Measurements from ENCODE around the gene ANKRD22.
A peak's percentile ranks its signal among the peaks of the same experiment; 100 is the strongest.
"Not testable (repeated sequence)": the region's sequence is repeated elsewhere in the genome, so short reads cannot be mapped to it uniquely, and the experiment has no call there.

The ANKRD22 gene

GRCh38 chr10:88851706-88852105 lies at the start of gene ANKRD22:
TSS of gene ANKRD22 (minus strand) at chr10:88851844. CDS start at chr10:88851607, 237 bp downstream.
- DNase-seq = no peak

- no peak for DNase-seq
These were observed 48.2 kb upstream of the ANKRD22 start for GRCh38 chr10:88899886-88900285.

GRCh38 chr10:88898727-88899126 lies 47.1 kb upstream of the ANKRD22 start:
- no peak for DNase-seq

GRCh38 chr10:88896994-88897853 lies 45.6 kb upstream of the ANKRD22 start:
- DNase-seq = peak; percentile 11 to 19

GRCh38 chr10:88896372-88896993 lies 44.8 kb upstream of the ANKRD22 start:
- no peak for DNase-seq

GRCh38 chr10:88895250-88895649 lies 43.6 kb upstream of the ANKRD22 start:
- DNase-seq = no peak

- DNase-seq = no peak
These were observed 42.0 kb upstream of the ANKRD22 start for GRCh38 chr10:88893611-88894010.

- no peak for DNase-seq
These were observed 40.8 kb upstream of the ANKRD22 start for GRCh38 chr10:88892222-88892967.

GRCh38 chr10:88890681-88891381 lies 39.2 kb upstream of the ANKRD22 start:
- DNase-seq = no peak

GRCh38 chr10:88889559-88890337 lies 38.1 kb upstream of the ANKRD22 start:
- DNase-seq = no peak

- no peak for DNase-seq
These were observed 37.3 kb upstream of the ANKRD22 start for GRCh38 chr10:88888810-88889445.

- DNase-seq = no peak
These were observed 34.9 kb upstream of the ANKRD22 start for GRCh38 chr10:88886557-88886956.

GRCh38 chr10:88883448-88883809 lies 31.8 kb upstream of the ANKRD22 start:
- DNase-seq = no peak

GRCh38 chr10:88882646-88883447 lies 31.2 kb upstream of the ANKRD22 start:
- DNase-seq = not testable (repeated sequence)

- DNase-seq = no peak
These were observed 30.4 kb upstream of the ANKRD22 start for GRCh38 chr10:88881922-88882645.

GRCh38 chr10:88881320-88881719 lies 29.7 kb upstream of the ANKRD22 start:
- no peak for DNase-seq

GRCh38 chr10:88880282-88881076 lies 28.8 kb upstream of the ANKRD22 start:
- DNase-seq = peak; percentile 54 to 60

- DNase-seq = peak; percentile 68 to 69
These were observed 28.1 kb upstream of the ANKRD22 start, which contains the start of gene STAMBPL1 for GRCh38 chr10:88879534-88880281. TSS of gene STAMBPL1 (plus strand) at chr10:88880245. CDS start at chr10:88901709, 21,464 bp downstream.

All from activated CD4-positive, alpha-beta T cell treated with anti-CD3 and anti-CD28 coated beads, Interleukin-2, amount 50 U/mL, for 4 hours (primary cell).